H1 (cell line): Measurements from ENCODE around the gene THAP5. TPM values are rescaled to one million over a fixed set of nuclear protein-coding genes. Genes with fewer than 3 reads are reported as not detected.

Experiments used
- ATF2 ChIP-seq: IDR thresholded peaks from 2 replicates; pipeline ENCODE4 v1.6.1; 2012; ENCODE audit warnings: low read length, inconsistent platforms
- CHD1 ChIP-seq: IDR thresholded peaks from 2 replicates; pipeline ENCODE4 v1.6.1; 2012; ENCODE audit warnings: low read depth, low read length, improper control_type of control experiment
- EP300 ChIP-seq, 2 experiments: IDR thresholded peaks; 1 replicate in 1 of 2; 2 replicates in 1 of 2; pipeline ENCODE4 v1.6.1; 2011 to 2012; ENCODE audit warnings: low read depth in 2 of 2, low read length in 2 of 2, mild to moderate bottlenecking in 2 of 2, borderline replicate concordance in 1 of 2, inconsistent platforms in 1 of 2, moderate library complexity in 1 of 2
- KDM5A ChIP-seq: fragments of 200-600 bp; IDR thresholded peaks from 2 replicates; pipeline ENCODE4 v1.7.1; 2012; ENCODE audit warnings: mild to moderate bottlenecking, low read length, inconsistent platforms, mixed read lengths
- MAFK ChIP-seq: IDR thresholded peaks from 2 replicates; pipeline ENCODE4 v1.6.1; 2012; ENCODE audit warnings: low read depth, mild to moderate bottlenecking, improper control_type of control experiment, low read length
- RNF2 ChIP-seq: fragments of 200-900, 300-1000 bp; sonication (generic); IDR thresholded peaks from 2 replicates; pipeline ENCODE4 v1.7.1; 2016; ENCODE audit warnings: borderline replicate concordance, low read depth, mild to moderate bottlenecking, antibody characterized with exemption, low read length; ENCODE audit not compliant: poor library complexity, severe bottlenecking; ENCODE audit errors: missing control alignments
- TBP ChIP-seq: IDR thresholded peaks from 2 replicates; pipeline ENCODE4 v1.6.1; 2011; ENCODE audit warnings: low read depth, low read length, improper control_type of control experiment
- polyA plus RNA-seq, 7 experiments: library from polyadenylated mRNA; depleted of rRNA in 3 of 7; stranded (reverse) in 5 of 7; unstranded in 2 of 7; fragments of >200 nt in 5 of 7; fragments of 200-250 nt in 2 of 7; gene quantifications; 1 replicate in 5 of 7; 2 replicates in 1 of 7; 4 replicates in 1 of 7; pipeline versions ENCODE4 v1.2.1 to v1.2.3, GENCODE V29; 2011 to 2013; ENCODE audit warnings: missing spikeins in 2 of 7, mixed read lengths in 2 of 7
- total RNA-seq: library from RNA; stranded (reverse); fragmentation: NEBNext Ultra II Directional; extraction: Animal tissue kit (Norgen Biotek cat#: 25700); gene quantifications from 2 replicates; pipeline ENCODE4 v1.2.1, GENCODE V29; 2021

Gene THAP5
- total and polyA plus RNA-seq, 2 of the 8 experiments (the other 6 are each of a cell fraction or from before 2014, with no cell fraction given): 3.9 to 24.2 TPM

GRCh38 chr7:108578937-108579336, 9.4 kb upstream of the THAP5 start (continued):
- no peak for TF ChIP-seq ATF2
- no peak for TF ChIP-seq CHD1
- TF ChIP-seq KDM5A: no peak
- TF ChIP-seq EP300 (IDR thresholded peaks at IDR 0.05; ENCODE audit: borderline replicate concordance in 1 of 2, low read depth in 2 of 2, low read length in 2 of 2): no peak
- TF ChIP-seq RNF2: no peak
- no peak for TF ChIP-seq MAFK
- no peak for TF ChIP-seq TBP
